Thoracic aorta (tissue), 2 donors: Measurements from ENCODE around the gene KRT27. TPM values are rescaled to one million over a fixed set of nuclear protein-coding genes. Genes with fewer than 3 reads are reported as not detected.

Experiments
- ATAC-seq: fragments of 150-250 bp; one replicate; pipeline ENCODE4 v1.8.0; 2017; ENCODE audit warnings: low read depth; ENCODE audit not compliant: insufficient number of reproducible peaks, low FRiP score
- DNase-seq: peaks from one replicate; pipeline ENCODE4 v3.0.0-alpha.2; 2020; ENCODE audit warnings: low spot score
- H3K27ac ChIP-seq, 2 donors: fragments of 200-600 bp; sonication (generic); 1 replicate in 1 of 2; 2 replicates in 1 of 2; pipeline ENCODE4 v1.5.1; 2016; ENCODE audit warnings: mild to moderate bottlenecking in 2 of 2, moderate library complexity in 2 of 2
- H3K27me3 ChIP-seq: fragments of 200-600 bp; sonication (generic); replicated peaks from 2 replicates; pipeline ENCODE4 v1.6.0; 2016; ENCODE audit warnings: mild to moderate bottlenecking; ENCODE audit not compliant: insufficient read depth
- H3K36me3 ChIP-seq: fragments of 200-600 bp; sonication (generic); one replicate; pipeline ENCODE4 v1.5.1; 2016
- H3K4me1 ChIP-seq, 2 donors: fragments of 200-600 bp; sonication (generic); 1 replicate in 1 of 2; 2 replicates in 1 of 2; pipeline versions ENCODE4 v1.5.1 to v1.6.0; 2016; ENCODE audit warnings: low read depth in 2 of 2, mild to moderate bottlenecking in 1 of 2; ENCODE audit not compliant: control insufficient read depth in 1 of 2
- H3K4me3 ChIP-seq: fragments of 200-600 bp; sonication (generic); 2 replicates; pipeline ENCODE4 v1.5.1; 2016; ENCODE audit warnings: mild to moderate bottlenecking
- H3K9me3 ChIP-seq: fragments of 200-600 bp; sonication (generic); 2 replicates; pipeline ENCODE4 v1.5.1; 2016
- total RNA-seq, 2 donors: library from RNA; depleted of rRNA; stranded (reverse); fragments of >200 nt; gene quantifications; one replicate each; pipeline versions ENCODE4 v1.1.0 to v1.2.3, GENCODE V29; 2016
- TF ChIP-seq, protein P1 (sequence below): fragments of 200-600 bp; sonication (generic); IDR thresholded peaks from one replicate; pipeline ENCODE4 v1.5.1; 2019; ENCODE audit warnings: antibody characterized with exemption

KRT27 gene
- total RNA-seq, 2 donors from 2014 or later = not detected

DNA sequence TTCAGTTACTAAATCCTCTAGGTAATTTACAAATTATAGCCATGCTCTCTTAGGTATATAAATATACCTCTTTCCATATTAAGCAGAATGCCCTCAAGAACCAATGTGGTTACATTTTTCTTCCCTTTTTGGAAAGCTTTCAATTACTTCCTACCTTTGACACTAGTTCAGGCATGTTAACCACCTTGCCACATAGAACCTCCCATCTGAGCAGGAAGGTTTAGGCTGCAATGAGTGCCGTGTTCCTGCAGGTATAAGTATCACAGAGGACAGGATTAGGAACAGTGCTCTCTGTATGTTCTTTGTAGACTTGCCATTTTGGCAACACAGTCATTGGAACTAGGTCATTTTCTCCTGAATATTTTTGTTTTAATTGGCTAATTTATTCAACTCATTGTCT lies 47.3 kb downstream of the KRT27 start:
- H3K4me1 ChIP-seq = no peaks in the 10 kb centered on the region
- H3K27ac ChIP-seq = no peak overlapping the region
- H3K4me3 ChIP-seq = no peak overlapping the region
- DNase-seq = no peak
- no peak for ATAC-seq
- TF ChIP-seq, protein P1, sequence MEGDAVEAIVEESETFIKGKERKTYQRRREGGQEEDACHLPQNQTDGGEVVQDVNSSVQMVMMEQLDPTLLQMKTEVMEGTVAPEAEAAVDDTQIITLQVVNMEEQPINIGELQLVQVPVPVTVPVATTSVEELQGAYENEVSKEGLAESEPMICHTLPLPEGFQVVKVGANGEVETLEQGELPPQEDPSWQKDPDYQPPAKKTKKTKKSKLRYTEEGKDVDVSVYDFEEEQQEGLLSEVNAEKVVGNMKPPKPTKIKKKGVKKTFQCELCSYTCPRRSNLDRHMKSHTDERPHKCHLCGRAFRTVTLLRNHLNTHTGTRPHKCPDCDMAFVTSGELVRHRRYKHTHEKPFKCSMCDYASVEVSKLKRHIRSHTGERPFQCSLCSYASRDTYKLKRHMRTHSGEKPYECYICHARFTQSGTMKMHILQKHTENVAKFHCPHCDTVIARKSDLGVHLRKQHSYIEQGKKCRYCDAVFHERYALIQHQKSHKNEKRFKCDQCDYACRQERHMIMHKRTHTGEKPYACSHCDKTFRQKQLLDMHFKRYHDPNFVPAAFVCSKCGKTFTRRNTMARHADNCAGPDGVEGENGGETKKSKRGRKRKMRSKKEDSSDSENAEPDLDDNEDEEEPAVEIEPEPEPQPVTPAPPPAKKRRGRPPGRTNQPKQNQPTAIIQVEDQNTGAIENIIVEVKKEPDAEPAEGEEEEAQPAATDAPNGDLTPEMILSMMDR = no peak
- H3K9me3 ChIP-seq = no peaks in the 10 kb centered on the region
- no peaks in the 10 kb centered on the region for H3K36me3 ChIP-seq
- H3K27me3 ChIP-seq = no peaks in the 10 kb centered on the region

DNA sequence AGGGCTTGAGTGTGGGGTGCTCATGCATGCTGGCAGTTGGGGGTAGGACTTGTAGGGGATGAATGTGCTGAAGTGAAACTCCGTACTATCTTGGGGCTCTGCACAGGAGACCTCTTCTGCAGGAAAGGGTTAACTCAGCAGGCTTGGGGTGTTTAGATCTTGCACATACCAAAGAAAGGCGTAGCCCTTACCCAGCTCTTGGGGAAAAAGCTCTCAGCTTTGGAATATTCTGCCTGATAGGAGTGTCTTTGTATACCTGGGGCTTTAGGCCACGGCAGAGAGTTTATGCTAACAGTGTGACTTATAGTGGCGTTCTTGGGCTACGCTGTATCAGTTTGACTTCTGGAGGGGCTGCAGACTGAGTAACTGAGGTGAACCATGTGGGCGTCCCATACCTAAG lies 48.3 kb downstream of the KRT27 start:
- Histone ChIP-seq H3K27ac (no peak overlapping the region), H3K4me3 (no peak overlapping the region), H3K9me3 (no peaks in the 10 kb centered on the region), H3K4me1 (no peaks in the 10 kb centered on the region), H3K27me3 (no peaks in the 10 kb centered on the region), H3K36me3 (no peaks in the 10 kb centered on the region)
- DNase-seq = no peak
- TF ChIP-seq, protein P1 = no peak
- no peak for ATAC-seq

DNA sequence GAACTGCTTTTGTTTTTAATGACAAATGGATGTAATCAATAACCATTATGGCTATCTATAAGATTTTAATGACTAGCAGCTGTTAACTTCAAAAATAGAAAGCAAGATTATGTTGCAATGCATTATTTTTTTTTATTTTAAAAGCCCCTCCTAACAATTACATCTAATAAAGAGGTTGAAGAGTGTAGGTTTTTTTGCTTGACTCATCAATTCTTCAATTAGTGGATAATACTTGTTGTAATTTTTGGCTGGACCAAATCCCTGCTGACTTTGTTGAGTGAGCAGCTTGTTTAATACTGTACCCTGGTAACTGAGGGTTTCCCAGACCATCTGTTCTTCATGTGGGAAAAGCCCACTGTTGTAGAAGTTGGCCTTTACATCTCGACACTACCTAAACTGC lies 51.4 kb downstream of the KRT27 start:
- ATAC-seq (no peak), DNase-seq (no peak)
- Histone ChIP-seq H3K4me3 (no peak overlapping the region), H3K4me1 (no peaks in the 10 kb centered on the region), H3K36me3 (no peaks in the 10 kb centered on the region), H3K27ac (no peak overlapping the region), H3K9me3 (no peaks in the 10 kb centered on the region), H3K27me3 (no peaks in the 10 kb centered on the region)
- TF ChIP-seq, protein P1 = no peak

DNA sequence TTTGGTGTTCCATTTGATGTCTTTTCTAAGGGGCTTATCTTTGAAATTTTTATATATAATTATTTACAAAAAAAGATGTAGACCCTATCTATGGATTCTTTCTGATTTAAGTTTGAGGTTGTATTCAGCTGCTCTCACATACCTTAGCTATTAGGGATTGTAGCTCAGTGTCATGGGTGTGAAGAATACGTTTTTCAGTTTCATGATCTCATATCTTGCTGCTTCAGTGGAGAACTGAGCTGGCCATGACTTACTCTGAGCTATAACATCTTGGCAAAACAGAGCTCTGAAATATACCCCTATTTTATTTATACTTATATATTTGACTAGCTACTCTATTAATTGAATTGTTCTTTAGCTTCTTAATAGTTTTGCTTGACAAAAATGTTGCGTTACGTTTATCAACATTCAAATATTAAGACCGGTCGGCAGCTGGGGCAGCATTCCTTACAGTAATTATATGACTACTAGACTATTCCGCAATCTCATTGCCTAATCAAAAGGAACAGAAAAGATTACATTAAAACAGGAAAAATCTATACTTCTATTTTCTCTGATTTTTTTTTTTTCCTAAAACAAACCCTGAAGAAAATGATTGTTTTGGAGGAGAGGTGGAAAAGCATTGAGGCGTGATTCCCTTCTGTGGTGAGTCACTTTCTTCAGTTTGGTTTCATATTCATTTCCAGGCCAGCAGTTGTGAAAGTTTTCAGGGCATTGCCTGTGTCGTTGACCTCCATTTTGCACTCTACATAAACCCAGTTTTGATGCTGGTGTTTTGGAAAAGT lies 54.7 kb downstream of the KRT27 start:
- Histone ChIP-seq H3K27me3 (no peaks in the 10 kb centered on the region), H3K4me3 (no peak overlapping the region), H3K9me3 (no peaks in the 10 kb centered on the region), H3K36me3 (no peaks in the 10 kb centered on the region), H3K4me1 (no peaks in the 10 kb centered on the region), H3K27ac (no peak overlapping the region)
- DNase-seq (no peak), ATAC-seq (no peak)
- TF ChIP-seq, protein P1 = no peak

DNA sequence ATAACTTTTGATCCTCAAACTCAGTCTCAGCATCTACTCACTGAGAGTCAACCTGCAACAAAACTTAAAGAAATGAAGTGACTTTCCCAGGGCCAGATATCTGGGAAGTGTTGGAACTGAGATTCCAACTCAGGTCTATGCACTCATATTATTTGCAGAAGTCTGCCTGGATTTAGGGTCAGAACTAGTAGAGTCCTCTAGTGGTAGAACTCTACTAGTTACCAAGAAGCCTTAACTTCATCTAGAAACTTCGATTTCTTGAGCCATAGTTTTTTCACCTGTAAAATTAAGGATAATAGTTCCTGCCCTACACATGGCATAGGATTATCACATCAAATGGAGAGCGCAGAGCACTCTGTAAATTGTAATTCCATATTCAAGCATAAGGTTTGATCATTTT lies 55.4 kb downstream of the KRT27 start:
- Histone ChIP-seq H3K9me3 (no peaks in the 10 kb centered on the region), H3K4me3 (no peak overlapping the region), H3K36me3 (no peaks in the 10 kb centered on the region), H3K4me1 (no peaks in the 10 kb centered on the region), H3K27ac (no peak overlapping the region), H3K27me3 (no peaks in the 10 kb centered on the region)
- ATAC-seq = no peak
- TF ChIP-seq, protein P1 = no peak
- no peak for DNase-seq

Other genes starting within 250 kb of the KRT27 start
- not detected for gene CCR7, start 217.1 kb downstream of the KRT27 start, total RNA-seq
- gene SMARCE1, start 134.7 kb downstream of the KRT27 start, total RNA-seq = 10 to 100 TPM; 55.9 to 84.3 TPM
- gene KRT222, start 117.4 kb downstream of the KRT27 start, total RNA-seq = under 1 TPM; 0.63 to 0.81 TPM
- not detected for gene KRT24, start 78.8 kb downstream of the KRT27 start, total RNA-seq
- not detected for gene KRT25, start 27.2 kb downstream of the KRT27 start, total RNA-seq
- not detected for gene KRT26, start 10.3 kb downstream of the KRT27 start, total RNA-seq
- not detected for gene KRT28, start 17.4 kb upstream of the KRT27 start, total RNA-seq
- gene KRT10, start 40.1 kb upstream of the KRT27 start, total RNA-seq = 10 to 100 TPM in 1 of 2 donors, 1 to 10 TPM in 1; 2.3 to 13.5 TPM
- not detected for gene KRT12, start 84.7 kb upstream of the KRT27 start, total RNA-seq
- gene KRT20, start 102.7 kb upstream of the KRT27 start, total RNA-seq = 1 to 10 TPM in 1 of 2 donors, not detected in 1; 1.8 TPM
- gene KRT23, start 155.1 kb upstream of the KRT27 start, total RNA-seq = under 1 TPM in 1 of 2 donors, not detected in 1; 0.54 TPM
- not detected for gene KRT39, start 184.4 kb upstream of the KRT27 start, total RNA-seq
- gene KRT40, start 201.8 kb upstream of the KRT27 start, total RNA-seq = not detected
- not detected for gene KRTAP3-3, start 211.6 kb upstream of the KRT27 start, total RNA-seq
- not detected for gene KRTAP3-2, start 217.4 kb upstream of the KRT27 start, total RNA-seq
- not detected for gene KRTAP3-1, start 226.6 kb upstream of the KRT27 start, total RNA-seq
- gene KRTAP1-5, start 244.7 kb upstream of the KRT27 start, total RNA-seq = not detected
- gene KRTAP1-4, start 247.6 kb upstream of the KRT27 start, total RNA-seq = not detected